Retina (tissue), 1 donor: ENCODE data around the gene RTN4RL2.

ENCODE experiments used
- DNase-seq: peaks from one replicate; pipeline ENCODE4 v3.0.0-alpha.2; 2016

The RTN4RL2 gene

DNA sequence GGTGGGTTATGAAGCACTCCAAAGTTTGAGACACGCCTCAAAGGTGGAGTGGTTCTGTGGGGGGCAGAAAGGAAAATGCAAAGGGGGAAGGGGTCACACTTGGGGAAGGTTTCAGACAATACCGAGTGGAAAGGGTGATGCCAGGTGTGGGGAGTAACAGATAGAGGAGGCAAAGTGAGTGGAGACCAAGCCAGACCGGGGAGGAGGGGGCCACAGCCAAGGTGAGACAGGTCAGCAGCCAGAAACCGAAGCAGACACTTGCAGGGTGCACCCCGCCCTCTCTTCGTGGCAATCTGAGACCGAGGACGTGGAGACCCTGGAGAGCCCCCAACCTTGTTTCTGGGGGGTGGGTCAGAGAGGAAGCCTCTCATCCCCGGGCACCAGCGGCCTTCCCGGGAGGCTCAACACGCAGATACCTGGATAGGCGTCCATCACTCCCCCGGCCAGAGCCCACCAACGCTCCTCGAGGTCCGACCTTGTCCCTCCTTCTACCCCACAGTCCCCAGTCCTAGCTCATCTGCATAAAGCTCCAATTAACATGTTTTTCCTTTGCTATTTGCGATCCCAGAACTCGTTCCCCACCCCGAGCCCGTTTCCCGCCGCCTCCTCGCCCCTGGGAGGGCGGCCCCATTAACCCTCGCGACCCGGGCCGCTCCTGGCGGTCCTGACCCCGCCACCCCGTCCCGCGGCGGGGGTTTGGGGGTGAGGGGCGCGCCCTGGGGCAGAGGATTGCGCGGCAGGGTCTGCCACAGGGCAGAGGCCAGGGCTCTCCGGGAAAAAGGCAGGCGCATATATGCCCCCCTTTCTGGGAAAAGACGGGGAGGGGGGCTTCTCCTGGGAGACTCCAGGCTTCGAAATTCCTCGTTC lies 21.8 kb downstream of the RTN4RL2 start:
- DNase-seq, result peak; percentile 52

DNA sequence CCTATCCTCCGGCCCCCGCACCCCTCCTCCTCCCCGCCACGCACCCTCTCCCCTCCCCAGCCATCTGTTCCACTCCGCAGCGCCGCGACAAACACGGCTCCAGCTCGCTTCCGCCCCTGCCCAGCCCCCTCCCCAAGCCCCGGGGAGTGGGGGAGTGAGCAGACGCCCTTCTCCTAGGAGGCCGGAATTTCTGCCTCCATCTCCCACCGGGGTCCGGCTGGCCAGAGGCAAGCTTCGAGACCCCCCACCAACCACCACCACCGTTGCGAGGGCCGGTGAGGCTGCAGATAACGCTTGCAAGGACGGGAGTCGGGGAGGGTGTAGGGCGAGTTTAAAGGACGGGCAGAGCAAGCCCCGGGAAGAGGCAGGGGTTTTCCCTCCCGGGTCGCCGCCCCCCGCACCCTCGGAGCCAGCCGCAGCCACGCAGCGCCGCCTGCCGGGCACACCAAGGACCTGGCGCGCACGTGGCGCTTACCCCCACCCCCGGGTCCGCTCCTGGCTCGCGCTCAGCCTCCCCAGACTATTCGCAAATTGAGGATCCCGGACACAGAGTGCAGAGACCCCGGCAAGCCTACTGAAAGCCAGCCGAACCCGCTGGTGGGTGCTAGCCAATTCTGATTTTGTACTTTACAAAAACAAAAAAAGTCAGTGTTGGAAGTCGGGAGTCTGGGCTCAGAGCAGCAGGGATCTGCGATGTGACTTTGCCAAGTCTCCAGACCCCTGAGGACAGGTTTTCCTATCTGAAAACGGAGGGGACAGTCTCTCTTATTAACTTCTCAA lies 22.6 kb downstream of the RTN4RL2 start:
- peak; percentile 92 for DNase-seq

DNA sequence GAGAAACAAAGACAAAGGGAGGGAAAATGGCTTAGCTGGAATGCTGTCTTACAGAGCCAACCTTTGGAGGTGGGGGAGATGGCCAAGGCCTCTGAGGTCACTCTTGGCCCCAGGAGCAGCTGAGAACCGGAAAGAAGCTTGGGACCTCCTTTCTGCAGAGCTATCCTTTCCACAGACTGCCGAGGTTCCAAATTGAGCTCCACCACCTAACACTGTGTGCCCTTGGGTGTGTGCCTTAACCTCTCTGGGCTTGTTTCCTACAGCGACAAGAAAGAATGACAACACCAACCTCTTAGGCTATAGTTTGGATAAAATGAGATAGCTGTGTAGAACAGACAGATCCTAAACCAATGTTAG lies 23.2 kb downstream of the RTN4RL2 start:
- DNase-seq, result no peak

DNA sequence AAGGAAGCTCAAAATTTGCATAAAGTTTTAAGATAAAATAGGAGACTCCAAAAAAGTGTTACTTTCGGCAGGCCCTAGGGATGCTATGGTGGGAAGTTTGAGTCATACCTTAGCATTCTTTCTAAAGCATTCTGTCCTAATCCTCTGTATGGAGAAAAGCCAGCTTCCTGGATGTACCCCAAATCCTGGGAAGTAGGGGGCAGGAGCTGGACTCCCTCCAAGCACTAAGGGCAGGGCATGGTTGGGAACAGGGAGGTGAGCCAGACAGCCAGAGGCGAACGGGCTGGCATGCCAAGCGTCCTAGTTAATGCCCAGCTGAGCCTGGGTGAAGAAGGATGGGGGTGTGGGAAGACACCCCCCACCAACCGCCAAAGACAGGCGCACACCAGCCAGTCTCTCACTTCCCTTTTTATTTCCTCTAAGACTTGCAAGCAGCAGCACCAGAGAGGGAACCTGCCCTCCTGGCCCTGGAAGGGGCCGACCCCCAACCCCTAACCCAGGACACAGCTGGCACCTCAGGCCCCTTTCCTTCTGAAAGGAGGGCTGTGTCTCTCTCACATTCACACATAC lies 23.9 kb downstream of the RTN4RL2 start:
- DNase-seq, result no peak

DNA sequence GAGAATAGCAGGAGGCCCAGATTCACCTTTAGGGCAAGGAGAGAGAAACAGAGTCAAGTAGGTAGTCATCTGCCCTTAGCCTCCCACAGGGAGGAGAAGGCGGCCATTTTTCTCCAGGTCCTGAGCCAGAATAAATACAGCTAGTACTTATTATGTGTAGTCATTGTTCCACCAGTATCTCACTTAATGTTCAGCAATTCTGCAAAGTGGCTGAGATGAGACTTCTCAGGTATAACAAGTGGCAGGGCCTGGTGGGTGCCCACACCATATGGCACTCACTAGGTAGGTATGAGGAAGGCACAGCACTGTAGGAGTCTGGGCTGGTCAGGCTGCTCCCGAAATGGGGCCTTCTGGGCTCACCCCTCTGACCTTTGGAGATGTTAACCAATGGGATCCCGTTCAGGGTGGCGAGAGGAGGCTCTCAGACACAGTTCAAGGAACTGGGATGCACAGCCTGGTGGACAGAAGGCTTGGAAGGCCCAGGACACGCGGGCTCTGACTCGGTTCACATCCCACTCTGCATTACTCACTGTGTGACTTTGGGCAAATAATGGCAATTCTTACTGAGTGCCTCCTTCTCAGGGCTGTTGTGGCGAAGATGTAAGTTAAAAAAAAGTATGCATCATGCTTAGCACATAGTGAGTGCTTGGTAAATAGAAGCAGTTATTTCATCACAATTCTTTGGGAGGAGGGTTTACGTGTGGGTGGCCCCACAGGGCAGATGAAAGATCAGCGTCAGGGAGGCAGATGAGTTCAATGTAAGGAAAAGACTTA lies 25.1 kb downstream of the RTN4RL2 start:
- no peak for DNase-seq

DNA sequence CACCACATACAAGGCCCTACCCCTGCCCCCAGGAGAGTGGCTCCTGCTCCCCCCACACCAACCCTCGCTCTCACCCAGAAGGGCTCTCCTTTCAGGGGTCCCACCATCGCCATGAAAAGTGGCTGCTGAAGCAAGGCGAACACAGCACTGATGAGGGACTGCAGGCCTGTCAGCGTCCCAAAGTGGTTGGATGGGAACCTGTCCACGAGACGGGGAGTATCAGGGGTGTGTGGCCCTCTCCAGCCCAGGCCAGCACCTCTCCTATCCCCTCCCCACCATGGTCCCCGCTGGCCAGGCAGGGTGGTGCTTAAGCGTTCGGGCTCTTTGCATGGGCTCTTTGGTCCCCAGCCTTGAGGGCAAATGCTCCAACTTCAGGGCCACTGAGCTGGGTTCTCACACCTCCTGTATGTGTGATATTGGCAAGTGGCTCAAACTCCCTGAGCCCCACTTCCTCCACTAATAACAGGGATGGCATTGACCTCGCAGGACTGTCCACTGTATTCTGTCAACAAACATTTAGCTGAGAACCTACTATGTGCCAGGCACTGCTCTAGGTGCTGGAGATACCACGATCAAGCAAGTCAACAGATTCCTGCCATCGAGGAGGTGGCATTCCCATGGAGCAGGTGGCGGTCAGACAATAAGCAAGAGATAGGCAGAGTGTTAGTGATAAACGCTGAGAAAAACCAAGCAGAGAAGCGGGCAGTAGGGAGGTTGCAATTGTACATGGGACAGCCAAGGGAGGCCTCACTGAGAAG lies 26.9 kb downstream of the RTN4RL2 start:
- no peak for DNase-seq

DNA sequence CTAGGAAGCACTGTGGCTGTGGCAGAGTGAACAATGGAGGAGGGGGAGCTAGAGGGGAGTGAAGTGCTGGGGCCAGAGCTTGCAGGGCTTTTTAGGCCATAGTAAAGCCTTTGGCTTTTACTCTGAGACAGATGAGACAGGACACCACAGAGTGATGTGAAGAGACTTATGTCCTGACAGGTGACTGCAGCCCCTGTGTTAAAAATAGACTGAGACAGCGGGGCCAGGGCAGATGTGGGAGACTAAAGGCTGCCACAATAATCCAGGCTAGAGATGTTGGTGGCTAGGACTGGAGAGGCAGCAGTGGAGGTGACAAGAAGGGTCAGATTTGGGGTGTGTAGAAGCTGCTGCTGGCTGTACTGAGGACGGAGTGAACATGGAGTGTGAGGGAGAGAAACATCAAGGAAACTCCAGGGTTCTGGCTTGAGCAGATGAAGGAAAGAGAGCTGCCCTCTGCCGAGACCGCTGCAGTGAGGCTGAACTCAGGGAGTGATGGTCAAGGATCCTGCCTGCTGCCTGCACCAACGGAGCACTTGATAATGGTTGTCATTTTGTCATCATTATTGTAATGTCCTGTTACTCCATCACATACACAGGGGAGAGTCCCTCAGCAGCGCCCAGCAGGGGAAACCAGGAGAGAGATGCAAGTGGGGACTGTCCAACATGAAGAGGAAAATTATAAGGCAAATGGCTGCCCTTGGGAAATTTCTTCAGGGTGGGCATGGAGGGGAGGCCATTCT lies 27.8 kb downstream of the RTN4RL2 start:
- no peak for DNase-seq

DNA sequence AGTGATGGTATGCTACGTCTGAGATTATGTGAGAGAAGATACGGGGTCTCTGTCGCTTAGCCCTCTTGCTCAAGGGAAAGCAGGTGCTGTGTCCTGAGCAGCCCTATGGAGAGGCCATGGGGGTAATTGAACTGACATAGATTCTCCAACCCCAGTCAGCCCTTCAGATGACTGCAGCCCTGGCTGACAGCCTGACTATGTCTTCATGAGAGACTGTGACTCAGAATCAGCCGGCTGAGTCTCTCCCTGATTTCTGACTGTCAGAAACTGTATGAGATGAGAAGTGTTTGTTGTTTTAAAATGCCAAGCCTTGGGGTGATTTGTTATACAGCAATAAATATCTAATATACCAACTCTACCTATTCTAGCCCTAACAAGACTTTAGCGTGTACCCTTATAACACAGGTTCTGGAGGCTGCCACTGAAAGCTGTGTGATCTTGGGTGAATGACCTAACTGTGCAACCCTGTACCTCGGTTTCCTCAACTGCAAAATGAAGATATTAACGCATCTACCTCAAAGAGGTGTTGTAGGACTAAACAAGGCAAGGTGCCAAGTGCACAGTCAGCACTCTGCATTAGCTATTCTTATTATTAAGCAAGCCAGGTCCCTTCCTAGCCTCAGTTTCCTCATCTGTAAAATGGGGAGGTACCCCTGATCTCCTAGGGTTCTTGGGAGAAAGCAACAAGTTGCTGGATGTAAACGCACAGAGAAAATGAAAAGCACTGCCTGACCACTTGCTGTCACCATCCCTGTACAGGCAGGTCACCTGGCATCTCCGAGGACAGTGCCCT lies 30.3 kb downstream of the RTN4RL2 start:
- DNase-seq, result no peak

DNA sequence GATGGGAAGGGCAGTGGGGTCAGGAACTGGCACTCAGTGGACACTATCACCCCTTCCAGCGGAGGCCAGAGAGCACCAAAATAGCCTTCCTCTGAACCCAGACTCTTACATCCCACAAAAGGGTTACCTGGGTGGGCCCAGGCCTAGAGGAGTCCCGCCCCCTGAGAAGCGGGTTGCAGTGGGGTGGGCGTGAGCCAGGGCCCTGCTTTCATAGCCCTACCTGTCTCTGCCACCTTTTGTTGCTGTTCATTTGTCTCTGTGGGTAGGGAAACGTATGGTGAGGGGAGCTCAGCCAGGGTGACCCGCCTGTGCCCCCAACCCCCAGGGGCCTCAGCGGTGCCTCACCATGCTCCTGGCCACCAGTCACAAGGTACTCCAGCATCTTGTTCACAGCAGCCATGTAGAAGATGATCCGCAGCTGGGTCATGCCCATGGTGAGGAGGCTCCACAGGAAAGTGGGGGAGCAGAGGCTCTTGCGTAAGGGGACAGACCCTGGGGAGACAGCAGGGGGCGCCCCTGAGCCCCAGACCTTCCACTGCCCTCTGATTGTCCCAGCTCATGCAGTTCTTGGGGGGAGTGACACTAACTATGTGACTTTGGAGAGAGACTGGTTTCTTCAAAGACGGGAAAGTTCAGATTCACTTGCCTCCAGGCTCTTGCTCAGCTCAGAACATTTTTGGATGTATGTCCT lies 31.2 kb downstream of the RTN4RL2 start:
- no peak for DNase-seq

DNA sequence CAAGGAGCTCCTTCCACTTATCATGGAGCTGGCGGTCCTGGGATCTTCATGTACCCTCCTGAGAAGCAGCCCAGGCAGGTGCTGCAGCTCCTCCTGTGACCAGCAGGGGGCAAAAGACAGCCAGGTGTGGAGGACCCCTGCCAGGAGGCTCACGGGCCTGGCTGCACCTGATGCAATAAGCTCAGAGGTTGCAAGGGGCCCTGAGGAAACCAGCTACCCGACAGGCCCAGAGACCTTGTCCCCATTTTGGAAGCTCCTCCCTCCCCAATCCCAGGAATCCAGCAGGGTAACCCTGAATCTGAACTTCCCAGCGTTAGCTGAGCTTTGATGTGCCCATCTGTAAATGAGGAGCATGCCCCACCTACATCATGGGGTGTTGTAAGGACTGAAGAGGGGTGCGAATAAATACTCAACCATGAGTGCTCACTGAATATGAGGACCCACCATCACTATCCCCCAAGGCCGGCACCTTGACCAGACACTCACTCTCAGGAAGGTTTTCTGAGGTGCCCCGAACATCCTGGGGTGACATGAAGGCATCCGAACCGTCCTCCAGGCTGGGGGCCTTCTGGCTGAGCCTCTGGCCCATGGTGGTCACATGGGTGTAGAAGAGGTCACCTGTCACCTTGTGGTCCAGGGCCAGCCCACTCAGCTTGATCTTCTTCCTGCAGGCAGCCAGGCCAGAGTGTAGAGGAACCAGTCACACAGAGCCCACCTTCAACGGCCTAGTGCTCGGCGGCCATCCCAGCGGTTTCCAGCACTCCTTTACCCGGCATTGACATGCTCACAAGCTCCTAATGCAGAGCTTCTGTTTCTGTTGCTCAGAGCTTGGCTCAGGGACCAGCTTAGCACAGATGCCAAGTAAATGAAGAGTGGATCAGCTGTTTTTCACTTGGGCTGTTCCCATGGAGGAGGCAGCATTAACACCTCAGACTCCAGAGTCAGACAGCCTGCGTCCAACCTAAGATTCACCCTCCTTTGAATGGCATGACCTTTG lies 33.5 kb downstream of the RTN4RL2 start:
- peak; percentile 40 for DNase-seq

DNA sequence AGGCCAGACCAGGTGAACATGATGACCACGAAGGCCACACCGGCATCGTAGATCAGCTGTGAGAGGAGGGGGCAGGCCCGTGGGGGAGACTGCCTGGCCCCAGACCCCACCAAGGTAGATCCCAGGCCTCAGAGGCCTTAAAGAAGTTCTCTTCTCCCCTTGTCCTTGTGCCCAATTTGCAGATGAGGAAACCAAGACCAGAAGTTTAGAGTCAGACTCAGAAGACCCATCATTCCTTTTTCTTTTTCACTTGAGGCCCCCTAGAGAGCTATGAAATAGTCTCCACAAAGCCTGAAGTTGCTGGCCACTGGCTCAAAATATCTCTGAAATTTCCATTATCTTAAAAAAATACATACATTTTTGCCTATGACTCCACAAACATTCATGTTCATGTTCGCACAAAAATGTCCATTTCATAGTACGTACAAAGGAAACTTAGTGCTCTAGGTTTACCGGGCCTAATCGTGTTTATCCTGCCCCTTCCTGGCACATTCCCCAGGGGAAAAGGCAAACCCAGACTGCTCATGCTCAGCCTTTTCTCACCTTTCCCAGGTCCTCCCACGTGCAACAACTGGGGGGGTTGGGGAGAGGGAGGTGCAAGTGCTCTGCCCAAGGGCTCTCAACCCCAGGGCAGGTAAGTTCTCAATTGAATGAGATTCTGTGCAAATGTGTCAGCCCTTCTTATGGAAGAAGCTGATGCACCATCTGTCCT lies 35.9 kb downstream of the RTN4RL2 start:
- DNase-seq, result no peak

DNA sequence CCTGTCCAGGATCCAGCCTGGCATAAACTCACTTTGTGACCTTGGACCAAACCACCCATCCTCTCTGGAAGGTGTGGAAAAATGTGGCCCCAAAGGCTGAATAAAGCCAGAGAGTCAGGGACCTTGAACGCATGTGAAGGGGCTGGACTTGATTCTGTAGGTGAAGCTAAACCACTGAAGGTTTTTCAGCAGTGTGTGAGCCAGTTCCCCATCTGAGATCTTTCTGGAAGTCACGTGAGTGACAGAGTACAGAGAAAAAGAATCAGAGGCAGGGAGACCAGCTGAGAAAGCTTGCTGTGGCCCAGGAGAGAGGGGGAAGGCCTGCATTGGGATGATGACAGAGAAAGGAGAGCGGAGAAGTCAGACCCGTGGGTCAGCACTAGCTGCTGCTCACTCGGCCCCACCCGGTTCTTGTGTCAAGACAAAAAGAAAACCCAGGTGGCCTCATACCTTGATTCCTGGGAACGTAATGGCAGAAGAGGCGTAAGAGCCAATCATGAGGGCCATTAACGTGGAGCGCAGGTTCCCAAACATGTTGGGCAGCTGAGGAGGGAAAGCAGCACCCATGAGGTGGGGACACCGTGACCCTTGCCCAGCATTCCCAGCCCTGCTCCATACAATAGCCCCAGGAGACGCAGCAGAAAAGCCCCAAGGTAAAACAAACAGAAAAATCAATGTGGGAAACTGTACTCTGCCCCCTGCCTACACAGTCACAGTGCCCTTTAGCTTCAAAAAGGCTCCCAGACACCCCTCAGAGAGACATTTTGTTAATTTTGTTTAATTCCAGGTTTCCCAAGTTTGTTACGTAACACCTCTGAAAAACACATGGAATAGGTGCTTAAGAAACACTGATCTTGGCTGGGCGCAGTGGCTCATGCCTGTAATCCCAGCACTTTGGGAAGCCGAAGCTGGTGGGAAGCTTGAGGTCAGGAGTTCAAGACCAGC lies 37.2 kb downstream of the RTN4RL2 start:
- no peak for DNase-seq

DNA sequence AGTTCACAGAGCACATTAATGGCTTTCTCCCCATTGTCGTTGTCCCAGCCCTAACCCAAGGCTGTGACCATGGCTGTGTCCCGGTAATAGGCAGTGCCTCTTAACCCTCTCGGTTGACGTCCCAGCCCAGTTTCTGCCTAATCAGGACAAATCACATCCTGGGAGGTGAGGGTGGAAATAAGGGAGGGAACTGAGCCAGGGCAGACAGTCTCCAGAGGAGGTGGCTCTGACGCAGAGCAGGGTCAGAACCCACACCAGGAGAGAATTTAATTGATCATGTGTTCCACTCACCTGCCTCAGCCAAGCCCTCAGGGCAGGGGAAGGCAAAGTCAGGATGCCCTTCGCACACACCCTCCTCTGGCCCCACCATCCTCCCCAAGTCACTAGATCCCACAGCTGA lies 38.2 kb downstream of the RTN4RL2 start:
- no peak for DNase-seq

DNA sequence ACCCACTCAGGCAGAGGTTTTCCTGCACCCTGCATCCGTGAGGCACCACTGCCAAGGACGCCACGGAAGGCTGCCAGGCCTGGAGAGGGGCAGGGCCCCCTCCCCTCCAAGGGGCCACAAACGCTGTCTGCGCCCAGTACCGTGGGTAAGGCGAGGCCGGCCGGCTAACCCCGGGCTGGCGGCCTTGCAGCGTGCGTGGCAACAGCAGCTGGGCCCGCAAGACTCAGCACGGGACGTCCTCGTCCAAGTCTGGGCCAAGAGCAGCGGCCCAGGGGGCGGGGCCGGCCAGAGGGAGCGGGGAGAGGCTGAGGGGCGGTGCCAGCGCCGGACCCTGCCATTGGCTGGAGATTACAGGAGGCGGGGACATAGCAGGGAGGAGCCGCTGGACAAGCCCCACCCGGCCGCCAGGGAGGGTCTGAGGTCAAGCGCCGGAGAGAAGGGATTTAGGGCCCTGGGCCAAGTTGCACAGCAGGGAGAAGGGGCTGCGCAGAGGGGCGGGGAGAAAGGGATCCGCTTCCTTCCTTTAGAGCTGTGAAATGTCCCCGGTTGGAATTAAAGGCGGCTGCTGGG lies 39.2 kb downstream of the RTN4RL2 start:
- DNase-seq, result peak; percentile 93

DNA sequence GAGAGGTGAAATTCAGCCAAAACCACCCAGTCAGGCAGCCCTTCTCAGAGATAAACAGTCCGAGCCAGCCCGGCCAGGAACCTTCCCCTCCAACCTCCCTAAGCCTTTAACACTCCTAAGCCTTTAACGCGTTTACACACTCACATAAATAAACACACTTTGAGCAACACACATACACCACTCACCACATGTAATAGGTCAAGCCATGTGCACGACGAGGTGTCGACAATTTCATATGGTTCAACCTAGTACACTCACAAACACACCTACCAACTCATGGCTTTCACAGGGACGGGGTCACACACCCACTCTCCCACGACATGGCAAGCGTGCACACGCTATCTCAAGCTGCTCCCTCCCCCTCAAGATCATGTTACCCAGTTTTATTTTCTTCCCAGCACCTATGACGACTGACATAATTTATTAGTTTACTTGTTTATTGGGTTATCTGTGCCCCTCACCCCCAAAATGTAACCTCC lies 39.7 kb downstream of the RTN4RL2 start:
- DNase-seq, result no peak

DNA sequence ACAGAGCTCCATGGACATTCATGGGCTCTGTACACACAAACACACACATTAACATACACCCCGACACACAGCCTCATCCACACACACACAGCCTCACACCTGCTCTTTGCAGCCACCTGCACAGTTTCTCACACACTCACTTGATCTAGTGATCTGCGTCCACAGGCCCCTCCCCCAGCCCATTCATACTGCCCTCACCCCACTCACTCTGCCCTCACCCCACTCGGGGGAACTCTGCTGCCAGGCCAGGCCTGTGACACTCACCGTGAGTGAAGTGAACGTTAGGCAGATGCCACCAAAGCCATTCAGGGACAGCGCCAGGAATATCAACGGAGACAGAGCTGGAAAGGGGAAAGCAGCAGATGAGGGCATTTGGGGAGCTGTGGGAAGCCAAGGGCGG lies 40.2 kb downstream of the RTN4RL2 start:
- DNase-seq, result no peak
